H1 (cell line): Measurements from ENCODE around the gene ACTA2. TPM values are rescaled to one million over a fixed set of nuclear protein-coding genes. Genes with fewer than 3 reads are reported as not detected.

ENCODE experiments used
- CTCF ChIA-PET: fragments of 300-600 bp; sonication (Branson Sonifier 250); formaldehyde crosslinking; loops from one replicate; lab custom pipeline; 2021; ENCODE audit not compliant: partially characterized antibody; lab: Charles Lee
- POLR2A ChIA-PET: fragments of 300-600 bp; sonication (Branson Sonifier 250); formaldehyde crosslinking; loops from one replicate; lab custom pipeline; 2021; ENCODE audit warnings: inconsistent platforms; ENCODE audit not compliant: partially characterized antibody; lab: Charles Lee
- DNase-seq, 2 experiments: peaks; one replicate each; pipeline versions ENCODE4 v3.0.0 to v3.0.0-alpha.2; 2010 to 2022; ENCODE audit warnings: low spot score in 2 of 2, low read depth in 1 of 2, mixed read lengths in 1 of 2
- FAIRE-seq: peaks from 2 replicates; lab custom pipeline; 2011; peaks lifted over from hg19 to GRCh38; lab: Jason Lieb, UNC
- H2AFZ ChIP-seq: 2 replicates; pipeline ENCODE4 v1.8.1; 2012; ENCODE audit warnings: low read length, inconsistent platforms
- H2AK5ac ChIP-seq: 2 replicates; pipeline ENCODE4 v1.6.1; 2013; ENCODE audit warnings: low read depth, low read length
- H2BK120ac ChIP-seq: replicated peaks from 2 replicates; pipeline ENCODE3; 2013; ENCODE audit warnings: low read depth, low read length, inconsistent platforms
- H2BK12ac ChIP-seq: 2 replicates; pipeline ENCODE4 v1.6.1; 2013; ENCODE audit warnings: low read depth, low read length
- H2BK15ac ChIP-seq: 2 replicates; pipeline ENCODE4 v1.6.1; 2013; ENCODE audit warnings: low read length
- H2BK20ac ChIP-seq: 2 replicates; pipeline ENCODE4 v1.6.1; 2013; ENCODE audit warnings: low read length
- H2BK5ac ChIP-seq: 2 replicates; pipeline ENCODE4 v1.6.1; 2013; ENCODE audit warnings: low read depth, low read length
- H3K14ac ChIP-seq: 2 replicates; pipeline ENCODE4 v1.6.1; 2013; ENCODE audit warnings: inconsistent platforms; ENCODE audit not compliant: insufficient read length
- H3K18ac ChIP-seq: 2 replicates; pipeline ENCODE4 v1.6.1; 2013; ENCODE audit warnings: low read length; ENCODE audit errors: extremely low read depth
- H3K23ac ChIP-seq: 2 replicates; pipeline ENCODE4 v1.6.1; 2013; ENCODE audit warnings: inconsistent platforms; ENCODE audit not compliant: insufficient read length
- H3K23me2 ChIP-seq: 2 replicates; pipeline ENCODE4 v1.6.1; 2013; ENCODE audit warnings: low read depth, low read length
- H3K27ac ChIP-seq: 2 replicates; pipeline ENCODE4 v1.6.1; 2011; ENCODE audit warnings: low read depth, low read length, inconsistent platforms
- H3K27me3 ChIP-seq, 4 experiments: replicated peaks in 1 of 4; 1 replicate in 1 of 4; 2 replicates in 3 of 4; pipeline versions ENCODE4 v1.6.1 to v1.8.1; 2011 to 2013; ENCODE audit warnings: low read length in 3 of 4, mild to moderate bottlenecking in 3 of 4, inconsistent platforms in 2 of 4, mixed read lengths in 2 of 4, moderate library complexity in 1 of 4; ENCODE audit not compliant: control insufficient read depth in 3 of 4, insufficient read depth in 3 of 4; ENCODE audit errors: extremely low read depth in 1 of 4
- H3K36me3 ChIP-seq, 4 experiments: 2 replicates each; pipeline versions ENCODE4 v1.6.1 to v1.8.1; 2011 to 2013; ENCODE audit warnings: mild to moderate bottlenecking in 4 of 4, low read length in 3 of 4, moderate library complexity in 2 of 4, control low read depth in 1 of 4, inconsistent platforms in 1 of 4; ENCODE audit not compliant: insufficient read depth in 4 of 4, control insufficient read depth in 2 of 4
- H3K4ac ChIP-seq: replicated peaks from 2 replicates; pipeline ENCODE3; 2013; ENCODE audit warnings: low read length, low read depth, mixed read lengths, inconsistent platforms; ENCODE audit not compliant: insufficient read length
- H3K4me1 ChIP-seq, 4 experiments: replicated peaks in 1 of 4; 1 replicate in 1 of 4; 2 replicates in 3 of 4; pipeline versions ENCODE4 v1.6.1 to v1.8.1; 2011 to 2013; ENCODE audit warnings: low read length in 3 of 4, inconsistent platforms in 2 of 4, mixed read lengths in 1 of 4; ENCODE audit not compliant: insufficient read depth in 4 of 4, control insufficient read depth in 3 of 4
- H3K4me2 ChIP-seq, 2 experiments: 2 replicates each; pipeline versions ENCODE4 v1.6.1 to v1.8.1; 2011 to 2013; ENCODE audit warnings: low read depth in 2 of 2, low read length in 2 of 2, control low read depth in 1 of 2, inconsistent platforms in 1 of 2, mild to moderate bottlenecking in 1 of 2; ENCODE audit not compliant: insufficient read depth in 1 of 2
- H3K4me3 ChIP-seq, 4 experiments: fragments of 200-600, 300-600 bp in 1 of 4; sonication (generic), shearing (Covaris generic), sonication (Bioruptor Twin) in 1 of 4; 2 replicates each; pipeline versions ENCODE4 v1.5.1 to v1.8.1; 2011 to 2016; ENCODE audit warnings: low read length in 4 of 4, low read depth in 3 of 4, control low read depth in 2 of 4, inconsistent platforms in 2 of 4, mild to moderate bottlenecking in 2 of 4, mixed read lengths in 1 of 4, moderate library complexity in 1 of 4; ENCODE audit not compliant: insufficient read depth in 2 of 4; ENCODE audit errors: extremely low read depth in 1 of 4
- H3K56ac ChIP-seq: replicated peaks from 2 replicates; pipeline ENCODE3; 2013; ENCODE audit warnings: low read depth, mild to moderate bottlenecking, mixed read lengths, low read length, inconsistent platforms; ENCODE audit not compliant: insufficient read length
- H3K79me1 ChIP-seq: 2 replicates; pipeline ENCODE4 v1.6.1; 2013; ENCODE audit warnings: low read depth, low read length, control low read depth
- H3K79me2 ChIP-seq, 2 experiments: 2 replicates each; pipeline versions ENCODE4 v1.6.1 to v1.8.1; 2012 to 2013; ENCODE audit warnings: low read length in 2 of 2, mild to moderate bottlenecking in 2 of 2, inconsistent platforms in 1 of 2; ENCODE audit not compliant: insufficient read depth in 2 of 2, control insufficient read depth in 1 of 2
- H3K9ac ChIP-seq, 4 experiments: replicated peaks in 1 of 4; 1 replicate in 1 of 4; 2 replicates in 3 of 4; pipeline versions ENCODE4 v1.6.1 to v1.8.1; 2011 to 2013; ENCODE audit warnings: low read depth in 3 of 4, low read length in 3 of 4, control low read depth in 2 of 4, mild to moderate bottlenecking in 2 of 4, moderate library complexity in 2 of 4, inconsistent platforms in 1 of 4; ENCODE audit errors: extremely low read depth in 1 of 4
- H3K9me3 ChIP-seq, 2 experiments: 2 replicates each; pipeline versions ENCODE4 v1.6.1 to v1.8.1; 2012 to 2013; ENCODE audit warnings: mild to moderate bottlenecking in 2 of 2, moderate library complexity in 2 of 2, control low read depth in 1 of 2, inconsistent platforms in 1 of 2, low read depth in 1 of 2, low read length in 1 of 2, mixed read lengths in 1 of 2; ENCODE audit not compliant: insufficient read depth in 2 of 2
- H4K20me1 ChIP-seq, 2 experiments: replicated peaks in 1 of 2; 2 replicates each; pipeline versions ENCODE3 to v1.8.1; 2011 to 2013; ENCODE audit warnings: inconsistent platforms in 2 of 2, low read length in 2 of 2, mild to moderate bottlenecking in 1 of 2; ENCODE audit not compliant: insufficient read depth in 2 of 2, control insufficient read depth in 1 of 2
- H4K5ac ChIP-seq: 2 replicates; pipeline ENCODE4 v1.6.1; 2013; ENCODE audit warnings: low read length, low read depth, mixed read lengths, inconsistent platforms; ENCODE audit not compliant: insufficient read length
- H4K8ac ChIP-seq: 2 replicates; pipeline ENCODE4 v1.8.0; 2013; ENCODE audit warnings: mild to moderate bottlenecking, moderate library complexity, low read length, inconsistent platforms; ENCODE audit not compliant: insufficient read depth; ENCODE audit errors: extremely low read depth
- H4K91ac ChIP-seq: replicated peaks from 2 replicates; pipeline ENCODE3; 2013; ENCODE audit warnings: low read length, mixed read lengths, inconsistent platforms; ENCODE audit not compliant: insufficient read length
- EGR1 ChIP-seq: IDR thresholded peaks from 2 replicates; pipeline ENCODE4 v1.6.1; 2011; ENCODE audit warnings: low read depth, low read length, borderline replicate concordance
- EZH2 ChIP-seq: fragments of 200-600 bp; sonication (generic); IDR thresholded peaks from 2 replicates; pipeline ENCODE4 v1.7.1; 2012; ENCODE audit warnings: low read depth, mild to moderate bottlenecking, moderate library complexity, low read length, inconsistent platforms; ENCODE audit not compliant: severe bottlenecking
- HDAC2 ChIP-seq, 2 experiments: fragments of 300-600 bp in 1 of 2; sonication (generic) in 1 of 2; IDR thresholded peaks; 2 replicates each; pipeline ENCODE4 v1.6.1; 2011 to 2012; ENCODE audit warnings: low read depth in 2 of 2, low read length in 2 of 2, mild to moderate bottlenecking in 2 of 2, moderate library complexity in 2 of 2, borderline replicate concordance in 1 of 2, inconsistent platforms in 1 of 2
- KDM1A ChIP-seq: fragments of 200-600, 300-600 bp; sonication (generic); IDR thresholded peaks from 2 replicates; pipeline ENCODE4 v1.7.1; 2016; ENCODE audit warnings: mild to moderate bottlenecking, low read length, borderline replicate concordance
- KDM5A ChIP-seq: fragments of 200-600 bp; IDR thresholded peaks from 2 replicates; pipeline ENCODE4 v1.7.1; 2012; ENCODE audit warnings: mild to moderate bottlenecking, low read length, inconsistent platforms, mixed read lengths
- POLR2A ChIP-seq, 2 experiments: IDR thresholded peaks; 1 replicate in 1 of 2; 2 replicates in 1 of 2; pipeline ENCODE4 v1.6.1; 2011; ENCODE audit warnings: low read depth in 2 of 2, low read length in 2 of 2, mild to moderate bottlenecking in 2 of 2; ENCODE audit errors: control extremely low read depth in 1 of 2
- RAD21 ChIP-seq, 2 experiments: IDR thresholded peaks in 1 of 2; conservative IDR thresholded peaks in 1 of 2; 2 replicates each; pipeline ENCODE4 v1.6.1; 2011; ENCODE audit warnings: low read depth in 2 of 2, low read length in 2 of 2, improper control_type of control experiment in 1 of 2, inconsistent platforms in 1 of 2, mild to moderate bottlenecking in 1 of 2, moderate library complexity in 1 of 2
- RBBP5 ChIP-seq: IDR thresholded peaks from 2 replicates; pipeline ENCODE4 v1.7.1; 2012; ENCODE audit warnings: low read depth, mild to moderate bottlenecking, inconsistent platforms, low read length, moderate library complexity, borderline replicate concordance
- RFX5 ChIP-seq: IDR thresholded peaks from 2 replicates; pipeline ENCODE4 v1.6.1; 2011; ENCODE audit warnings: low read depth, low read length, improper control_type of control experiment, borderline replicate concordance
- RNF2 ChIP-seq: fragments of 200-900, 300-1000 bp; sonication (generic); IDR thresholded peaks from 2 replicates; pipeline ENCODE4 v1.7.1; 2016; ENCODE audit warnings: borderline replicate concordance, low read depth, mild to moderate bottlenecking, antibody characterized with exemption, low read length; ENCODE audit not compliant: poor library complexity, severe bottlenecking; ENCODE audit errors: missing control alignments
- SP1 ChIP-seq: IDR thresholded peaks from 2 replicates; pipeline ENCODE4 v1.6.1; 2011; ENCODE audit warnings: low read depth, low read length
- SP2 ChIP-seq: IDR thresholded peaks from 2 replicates; pipeline ENCODE4 v1.6.1; 2012; ENCODE audit warnings: mild to moderate bottlenecking, low read length, inconsistent platforms
- SP4 ChIP-seq: IDR thresholded peaks from 2 replicates; pipeline ENCODE4 v1.6.1; 2012; ENCODE audit warnings: low read length, inconsistent platforms
- TAF7 ChIP-seq: optimal IDR thresholded peaks from 2 replicates; pipeline ENCODE3; 2011; ENCODE audit warnings: low read depth, mild to moderate bottlenecking, inconsistent platforms, low read length, moderate library complexity, borderline replicate concordance
- TCF12 ChIP-seq: IDR thresholded peaks from 2 replicates; pipeline ENCODE4 v1.6.1; 2011; ENCODE audit warnings: low read depth, mild to moderate bottlenecking, low read length
- WGBS, 2 experiments: shearing (Covaris generic) in 1 of 2; methylation state at CpG; one replicate each; pipeline versions ENCODE4 v1.1.6 to v1.1.7; 2013 to 2015; ENCODE audit warnings: low lambda C conversion rate in 2 of 2, mixed read lengths in 2 of 2, inconsistent platforms in 1 of 2, low coverage in 1 of 2, missing lambda C conversion rate in 1 of 2; ENCODE audit not compliant: insufficient replicate concordance in 2 of 2, insufficient coverage in 1 of 2, insufficient read length in 1 of 2; ENCODE audit errors: extremely low coverage in 1 of 2, missing lambda C conversion rate in 1 of 2; 5-methylcytosine and 5-hydroxymethylcytosine counted together
- polyA plus RNA-seq, 7 experiments: library from polyadenylated mRNA; depleted of rRNA in 3 of 7; stranded (reverse) in 5 of 7; unstranded in 2 of 7; fragments of >200 nt in 5 of 7; fragments of 200-250 nt in 2 of 7; gene quantifications; 1 replicate in 5 of 7; 2 replicates in 1 of 7; 4 replicates in 1 of 7; pipeline versions ENCODE4 v1.2.1 to v1.2.3, GENCODE V29; 2011 to 2013; ENCODE audit warnings: missing spikeins in 2 of 7, mixed read lengths in 2 of 7
- total RNA-seq: library from RNA; stranded (reverse); fragmentation: NEBNext Ultra II Directional; extraction: Animal tissue kit (Norgen Biotek cat#: 25700); gene quantifications from 2 replicates; pipeline ENCODE4 v1.2.1, GENCODE V29; 2021

The ACTA2 gene
- total and polyA plus RNA-seq, 2 of the 8 experiments (the other 6 are each of a cell fraction or from before 2014, with no cell fraction given) = 3.5 to 8.9 TPM

DNA sequence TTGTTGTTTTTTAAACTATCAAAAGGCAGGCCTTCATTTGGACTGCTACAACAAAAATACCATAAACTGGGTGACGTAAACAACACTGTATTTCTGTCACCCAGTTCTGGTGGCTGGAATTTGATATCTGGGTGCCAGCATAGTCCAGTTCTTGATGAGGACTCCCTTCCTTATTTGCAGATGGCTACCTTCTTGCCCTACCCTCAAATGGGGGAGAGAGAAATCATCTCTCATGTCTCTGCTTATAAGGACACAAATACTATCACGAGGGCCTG is 25.2 kb downstream of the ACTA2 start:
- H3K4me1 ChIP-seq = peaks cover 0 to under 1% (median 0%) of the 10 kb centered on the region in 4 experiments; a peak in 1 of 7 replicates
- no peaks in the 10 kb centered on the region for H3K27me3 ChIP-seq
- H3K23ac ChIP-seq = no peak overlapping the region
- no peak overlapping the region for H3K27ac ChIP-seq
- no peaks in the 10 kb centered on the region for H3K79me2 ChIP-seq
- ChIA-PET POLR2A (no interaction called here), CTCF (interaction anchor here (1.3 to 9.1 kb wide), 3 partner anchors 60 to 90 kb away, joined by 3 to 279 read pairs (median 4); no protein-coding TSS in a partner anchor)
- H2AK5ac ChIP-seq = no peak overlapping the region
- H3K18ac ChIP-seq = no peak overlapping the region
- no peak overlapping the region for H3K4me2 ChIP-seq
- no peaks in the 10 kb centered on the region for H3K23me2 ChIP-seq
- H3K56ac ChIP-seq = no peak overlapping the region
- no peak overlapping the region for H4K91ac ChIP-seq
- no peaks in the 10 kb centered on the region for H3K9me3 ChIP-seq
- WGBS, 2 experiments = 90% methylated on average over 2 of the region's 2 CpGs; no CpG with 5 or more reads in 1 of the 2 experiments
- no peak overlapping the region for H3K9ac ChIP-seq
- H4K20me1 ChIP-seq = no peaks in the 10 kb centered on the region
- H3K4me3 ChIP-seq = no peak overlapping the region
- H2BK15ac ChIP-seq = no peak overlapping the region
- no peak overlapping the region for H2BK20ac ChIP-seq
- H4K8ac ChIP-seq = no peak overlapping the region
- no peak overlapping the region for H3K14ac ChIP-seq
- H2BK120ac ChIP-seq = no peak overlapping the region
- no peak overlapping the region for H2AFZ ChIP-seq
- no peak overlapping the region for H2BK5ac ChIP-seq
- no peak overlapping the region for H2BK12ac ChIP-seq
- no peaks in the 10 kb centered on the region for H3K79me1 ChIP-seq
- H4K5ac ChIP-seq = no peak overlapping the region
- DNase-seq = no peak
- H3K4ac ChIP-seq = no peak overlapping the region
- no peaks in the 10 kb centered on the region for H3K36me3 ChIP-seq
- no peak for FAIRE-seq
- TF ChIP-seq RFX5 (no peak), TAF7 (no peak), EGR1 (no peak), RNF2 (no peak), RAD21 (IDR thresholded peaks at IDR 0.05 in 1 of 2, conservative IDR thresholded peaks at IDR 0.05 in 1 of 2; ENCODE audit: low read depth in 2 of 2, low read length in 2 of 2) (no peak), TCF12 (no peak), EZH2 (no peak), HDAC2 (IDR thresholded peaks at IDR 0.05; ENCODE audit: borderline replicate concordance in 1 of 2, low read depth in 2 of 2, low read length in 2 of 2) (no peak), KDM1A (no peak), POLR2A (IDR thresholded peaks at IDR 0.05; ENCODE audit: control extremely low read depth in 1 of 2, low read depth in 2 of 2, low read length in 2 of 2) (no peak), SP4 (no peak), KDM5A (no peak), RBBP5 (no peak), SP2 (no peak), SP1 (no peak)
